ENCODE data around the gene POLR2J. TPM values are rescaled to one million over a fixed set of nuclear protein-coding genes. Genes with fewer than 3 reads are reported as not detected.

Gene POLR2J
- polyA plus RNA-seq, 1 donor from 2014 or later, result 42.6 TPM

DNA sequence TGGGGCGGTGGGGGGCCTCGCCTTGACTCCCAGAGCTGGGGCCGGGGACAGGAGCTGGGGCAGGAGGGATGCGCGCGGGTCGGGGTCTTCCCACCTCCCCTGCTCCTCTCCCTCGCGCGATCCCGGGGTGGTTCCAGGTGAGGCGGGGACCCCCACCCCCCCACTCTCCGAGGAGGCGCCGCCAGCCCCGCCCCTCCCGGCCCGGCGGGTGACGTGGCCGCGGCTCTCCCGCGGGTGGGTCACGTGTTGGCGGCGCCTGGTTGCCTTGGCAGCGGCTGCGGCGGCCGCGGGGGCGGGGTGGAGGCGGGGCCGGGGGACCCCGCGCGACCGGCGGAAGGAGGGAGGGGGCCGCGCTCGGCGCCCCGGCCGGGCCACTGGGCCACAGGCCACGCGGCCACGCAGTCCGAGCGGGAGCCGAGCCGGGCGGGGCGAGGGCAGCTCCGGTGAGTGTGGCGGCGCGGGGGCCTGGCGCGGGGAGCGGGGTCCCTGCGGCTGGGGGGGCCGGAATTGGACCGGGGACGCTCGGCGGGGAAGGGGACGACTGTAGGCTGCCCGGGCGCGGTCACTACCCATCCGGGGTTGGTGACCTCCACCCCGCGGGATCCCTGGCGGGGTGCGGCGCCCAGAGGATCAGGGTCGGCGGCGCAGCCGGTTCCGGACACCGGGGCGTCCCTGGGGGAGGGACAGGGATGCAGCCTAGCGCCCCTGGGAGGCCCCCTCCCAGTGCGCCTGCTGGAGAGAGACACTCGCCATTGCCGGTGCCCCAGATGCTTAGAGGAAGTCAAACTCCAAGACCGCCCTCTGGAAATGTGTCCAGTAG is 45.3 kb downstream of the POLR2J start, which contains the start of gene ORAI2:
Gene ORAI2, plus strand, starts transcription at position 357 of the 820 bp plus-strand sequence. CDS start 5,382 bp downstream, outside the sequence.
- H3K9me2 ChIP-seq (ENCODE audit: insufficient read depth, low read length), result no peaks in the 10 kb centered on the region
- no peaks in the 10 kb centered on the region for H3K9me3 ChIP-seq (ENCODE audit: low read length)
- no peaks in the 10 kb centered on the region for H4K20me1 ChIP-seq (ENCODE audit: insufficient read depth)
- peak within 1 kb of the TSS; percentile 71 for H3K27ac ChIP-seq (ENCODE audit: low read length)
- peaks cover 13% of the 10 kb centered on the region for H3K79me2 ChIP-seq (replicated peaks; ENCODE audit: insufficient read depth, low read length)
- peak within 1 kb of the TSS; percentile 89 for H3K9ac ChIP-seq (ENCODE audit: low read length)
- H3K27me3 ChIP-seq (ENCODE audit: insufficient read depth, low read depth, low read length), result no peaks in the 10 kb centered on the region
- TF ChIP-seq, protein P1, sequence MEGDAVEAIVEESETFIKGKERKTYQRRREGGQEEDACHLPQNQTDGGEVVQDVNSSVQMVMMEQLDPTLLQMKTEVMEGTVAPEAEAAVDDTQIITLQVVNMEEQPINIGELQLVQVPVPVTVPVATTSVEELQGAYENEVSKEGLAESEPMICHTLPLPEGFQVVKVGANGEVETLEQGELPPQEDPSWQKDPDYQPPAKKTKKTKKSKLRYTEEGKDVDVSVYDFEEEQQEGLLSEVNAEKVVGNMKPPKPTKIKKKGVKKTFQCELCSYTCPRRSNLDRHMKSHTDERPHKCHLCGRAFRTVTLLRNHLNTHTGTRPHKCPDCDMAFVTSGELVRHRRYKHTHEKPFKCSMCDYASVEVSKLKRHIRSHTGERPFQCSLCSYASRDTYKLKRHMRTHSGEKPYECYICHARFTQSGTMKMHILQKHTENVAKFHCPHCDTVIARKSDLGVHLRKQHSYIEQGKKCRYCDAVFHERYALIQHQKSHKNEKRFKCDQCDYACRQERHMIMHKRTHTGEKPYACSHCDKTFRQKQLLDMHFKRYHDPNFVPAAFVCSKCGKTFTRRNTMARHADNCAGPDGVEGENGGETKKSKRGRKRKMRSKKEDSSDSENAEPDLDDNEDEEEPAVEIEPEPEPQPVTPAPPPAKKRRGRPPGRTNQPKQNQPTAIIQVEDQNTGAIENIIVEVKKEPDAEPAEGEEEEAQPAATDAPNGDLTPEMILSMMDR (IDR thresholded peaks at IDR 0.05; ENCODE audit: poor library complexity, severe bottlenecking), result no peak
- TF ChIP-seq TAF1 (IDR thresholded peaks at IDR 0.05; ENCODE audit: low read depth) (no peak), MXI1 (conservative IDR thresholded peaks at IDR 0.05; ENCODE audit: poor library complexity, severe bottlenecking) (peak; percentile 67)
- TF ChIP-seq, protein P2, sequence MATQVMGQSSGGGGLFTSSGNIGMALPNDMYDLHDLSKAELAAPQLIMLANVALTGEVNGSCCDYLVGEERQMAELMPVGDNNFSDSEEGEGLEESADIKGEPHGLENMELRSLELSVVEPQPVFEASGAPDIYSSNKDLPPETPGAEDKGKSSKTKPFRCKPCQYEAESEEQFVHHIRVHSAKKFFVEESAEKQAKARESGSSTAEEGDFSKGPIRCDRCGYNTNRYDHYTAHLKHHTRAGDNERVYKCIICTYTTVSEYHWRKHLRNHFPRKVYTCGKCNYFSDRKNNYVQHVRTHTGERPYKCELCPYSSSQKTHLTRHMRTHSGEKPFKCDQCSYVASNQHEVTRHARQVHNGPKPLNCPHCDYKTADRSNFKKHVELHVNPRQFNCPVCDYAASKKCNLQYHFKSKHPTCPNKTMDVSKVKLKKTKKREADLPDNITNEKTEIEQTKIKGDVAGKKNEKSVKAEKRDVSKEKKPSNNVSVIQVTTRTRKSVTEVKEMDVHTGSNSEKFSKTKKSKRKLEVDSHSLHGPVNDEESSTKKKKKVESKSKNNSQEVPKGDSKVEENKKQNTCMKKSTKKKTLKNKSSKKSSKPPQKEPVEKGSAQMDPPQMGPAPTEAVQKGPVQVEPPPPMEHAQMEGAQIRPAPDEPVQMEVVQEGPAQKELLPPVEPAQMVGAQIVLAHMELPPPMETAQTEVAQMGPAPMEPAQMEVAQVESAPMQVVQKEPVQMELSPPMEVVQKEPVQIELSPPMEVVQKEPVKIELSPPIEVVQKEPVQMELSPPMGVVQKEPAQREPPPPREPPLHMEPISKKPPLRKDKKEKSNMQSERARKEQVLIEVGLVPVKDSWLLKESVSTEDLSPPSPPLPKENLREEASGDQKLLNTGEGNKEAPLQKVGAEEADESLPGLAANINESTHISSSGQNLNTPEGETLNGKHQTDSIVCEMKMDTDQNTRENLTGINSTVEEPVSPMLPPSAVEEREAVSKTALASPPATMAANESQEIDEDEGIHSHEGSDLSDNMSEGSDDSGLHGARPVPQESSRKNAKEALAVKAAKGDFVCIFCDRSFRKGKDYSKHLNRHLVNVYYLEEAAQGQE (IDR thresholded peaks at IDR 0.05; ENCODE audit: borderline replicate concordance), result no peak
- no peaks in the 10 kb centered on the region for H3F3A ChIP-seq (ENCODE audit: insufficient read depth, low read length, poor library complexity, severe bottlenecking)
- H2AFZ ChIP-seq (ENCODE audit: low read depth, low read length), result peak within 1 kb of the TSS; percentile 33
- H3K4me2 ChIP-seq (ENCODE audit: low read length), result peak within 1 kb of the TSS; percentile 73
- H3K4me3 ChIP-seq (ENCODE audit: low read length), result peak within 1 kb of the TSS; percentile 92
- no peaks in the 10 kb centered on the region for H3K36me3 ChIP-seq (ENCODE audit: insufficient read depth, low read length)

DNA sequence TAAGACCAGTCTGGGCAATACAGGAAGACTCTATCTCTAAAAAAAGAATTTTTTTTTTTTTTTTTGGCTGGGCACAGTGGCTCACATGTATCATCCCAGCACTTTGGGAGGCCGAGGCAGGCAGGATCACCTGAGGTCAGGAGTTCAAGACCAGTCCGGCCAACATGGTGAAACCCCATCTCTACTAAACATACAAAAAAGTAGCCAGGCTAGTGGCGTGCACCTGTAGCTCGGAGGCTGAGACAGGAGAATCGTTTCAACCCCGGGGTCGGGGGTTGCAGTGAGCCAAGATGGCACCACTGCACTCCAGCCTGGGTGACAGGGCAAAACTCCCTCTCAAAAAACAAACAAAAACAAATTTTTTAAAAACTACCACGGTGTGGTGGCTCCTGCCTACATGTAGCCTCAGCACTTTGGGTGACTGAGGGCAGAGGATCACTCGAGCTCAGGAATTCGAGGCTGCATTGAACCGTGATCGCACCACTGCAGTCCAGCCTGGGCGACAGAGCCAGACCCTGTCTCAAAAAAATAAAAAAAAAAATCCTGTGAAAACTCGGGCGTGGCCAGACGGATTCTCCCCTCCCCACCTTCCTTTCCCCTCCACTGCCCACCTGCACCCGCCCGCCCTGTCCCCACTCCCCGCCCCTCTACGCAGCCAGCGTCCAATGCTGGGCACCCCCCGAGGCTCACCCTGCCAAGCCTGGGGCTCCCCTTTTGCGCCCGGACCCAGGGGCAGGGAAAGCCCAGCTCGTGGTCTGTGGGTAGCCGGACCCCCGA is 46.1 kb downstream of the POLR2J start:
- H3K9ac ChIP-seq (ENCODE audit: low read length), result peak overlapping the region; percentile 86
- H3K79me2 ChIP-seq (replicated peaks; ENCODE audit: insufficient read depth, low read length), result peaks cover 13% of the 10 kb centered on the region
- no peaks in the 10 kb centered on the region for H3K36me3 ChIP-seq (ENCODE audit: insufficient read depth, low read length)
- H3K4me2 ChIP-seq (ENCODE audit: low read length), result peak overlapping the region; percentile 48
- no peaks in the 10 kb centered on the region for H3K9me3 ChIP-seq (ENCODE audit: low read length)
- no peaks in the 10 kb centered on the region for H3K9me2 ChIP-seq (ENCODE audit: insufficient read depth, low read length)
- no peak for TF ChIP-seq SMC3 (conservative IDR thresholded peaks at IDR 0.05; ENCODE audit: poor library complexity)
- no peak for TF ChIP-seq MXI1 (conservative IDR thresholded peaks at IDR 0.05; ENCODE audit: poor library complexity, severe bottlenecking)
- no peak for TF ChIP-seq POLR2AphosphoS5 (IDR thresholded peaks at IDR 0.05)
- TF ChIP-seq, protein P1 (IDR thresholded peaks at IDR 0.05; ENCODE audit: poor library complexity, severe bottlenecking), result no peak
- TF ChIP-seq EP300 (conservative IDR thresholded peaks at IDR 0.05; ENCODE audit: poor library complexity, severe bottlenecking), result no peak
- no peak for TF ChIP-seq EZH2 (IDR thresholded peaks at IDR 0.05; ENCODE audit: borderline replicate concordance, insufficient read depth, low read length, poor library complexity, severe bottlenecking)
- H3K4me3 ChIP-seq (ENCODE audit: low read length), result peak overlapping the region; percentile 92
- H2AFZ ChIP-seq (ENCODE audit: low read depth, low read length), result peak overlapping the region; percentile 25
- no peaks in the 10 kb centered on the region for H4K20me1 ChIP-seq (ENCODE audit: insufficient read depth)
- no peaks in the 10 kb centered on the region for H3F3A ChIP-seq (ENCODE audit: insufficient read depth, low read length, poor library complexity, severe bottlenecking)
- peak overlapping the region; percentile 71 for H3K27ac ChIP-seq (ENCODE audit: low read length)
- H3K27me3 ChIP-seq (ENCODE audit: insufficient read depth, low read depth, low read length), result no peaks in the 10 kb centered on the region
